GM18870 (cell line): Measurements from ENCODE around the gene SV2B.

Experiments used
- ATAC-seq: cut with Tn5 transposase; IDR thresholded peaks from one replicate; pipeline ENCODE4 v1.9.1; 2021; ENCODE audit warnings: moderate library complexity; ENCODE audit not compliant: unreplicated experiment

SV2B gene

DNA sequence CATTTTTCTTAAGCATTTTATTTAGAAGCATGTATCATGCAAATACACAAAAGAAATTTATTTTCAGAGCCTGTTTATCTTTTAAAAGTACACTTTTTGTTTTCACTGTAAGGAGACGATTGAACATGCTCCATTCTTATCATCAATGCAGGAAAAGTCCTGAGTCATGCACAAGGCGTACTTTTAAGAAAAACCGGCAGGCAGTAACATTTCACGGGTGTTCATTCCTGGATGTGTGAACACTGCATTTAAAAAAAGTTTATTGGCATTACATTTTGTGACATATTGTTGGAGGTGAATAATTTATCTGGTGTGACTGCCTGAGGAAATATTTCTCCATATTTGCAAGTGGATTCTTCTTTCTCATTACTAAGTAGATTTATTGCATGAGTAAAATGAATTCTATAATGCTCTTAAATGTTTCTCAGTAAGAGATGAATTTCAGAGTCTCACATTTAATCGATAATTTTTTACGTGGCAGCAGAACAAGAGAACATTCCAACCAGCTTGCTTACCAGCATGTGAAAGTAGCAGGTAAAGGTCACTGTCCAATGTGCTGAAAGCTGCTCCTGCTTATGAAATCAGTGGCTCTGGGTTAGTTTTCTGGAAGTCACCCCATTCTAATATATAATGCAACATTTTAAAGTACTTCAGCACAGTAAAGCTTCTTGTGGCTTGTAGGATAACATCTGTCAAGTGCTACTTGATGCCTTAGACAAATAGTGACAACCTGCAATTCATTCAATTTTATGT, 87.0 kb downstream of the SV2B start:
- ATAC-seq: no peak

DNA sequence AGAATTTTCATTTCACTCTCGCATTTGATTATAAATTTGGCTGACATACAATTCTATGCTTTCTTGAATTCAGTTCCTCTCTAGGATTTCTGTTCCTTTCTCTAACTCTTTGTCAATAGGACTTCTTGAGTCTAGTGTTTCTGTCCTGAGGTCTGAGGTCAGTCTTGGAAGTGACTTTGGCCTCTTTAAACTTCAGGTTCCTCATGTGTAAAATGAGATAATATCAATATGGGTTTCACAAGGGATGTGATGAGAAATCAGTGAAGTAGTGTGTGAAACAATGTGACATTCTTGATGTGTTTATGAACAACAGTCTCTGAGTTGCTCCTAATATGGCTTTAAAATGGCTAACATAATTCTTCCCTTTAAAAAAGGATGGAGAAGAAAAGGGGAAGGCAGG, 92.2 kb downstream of the SV2B start:
- no peak for ATAC-seq

DNA sequence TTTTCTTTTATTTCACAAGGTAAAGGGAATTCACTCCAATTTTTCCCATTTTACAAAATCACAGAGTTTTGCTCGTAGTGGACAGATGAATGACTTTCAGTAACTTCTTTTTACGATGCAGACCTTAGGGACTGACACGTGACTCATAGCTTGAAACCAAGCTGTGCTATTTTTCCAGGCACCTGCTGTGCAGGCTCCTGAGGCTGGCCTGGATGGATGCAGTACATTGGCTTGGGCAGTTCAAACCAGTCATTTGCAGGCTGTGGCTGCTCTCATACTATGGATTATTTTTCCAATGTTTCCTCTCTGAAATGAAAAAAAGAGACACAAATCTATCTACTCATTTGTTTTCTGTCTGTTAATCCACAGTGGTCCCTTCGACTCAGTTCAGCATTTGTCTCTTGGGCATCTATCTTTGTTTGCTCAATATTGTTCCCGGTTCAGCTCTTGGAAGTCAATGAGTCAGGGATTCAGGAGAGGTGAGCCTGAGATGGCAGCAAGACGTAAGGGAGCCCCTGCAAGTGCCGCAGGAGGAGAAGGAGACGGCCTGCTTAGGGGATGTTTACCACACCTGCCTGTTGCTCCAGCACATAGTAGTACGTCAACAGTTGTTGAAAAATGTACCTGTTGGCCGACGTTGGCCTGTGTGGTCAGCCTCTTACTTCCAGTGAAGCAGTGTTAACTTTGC, 92.8 kb downstream of the SV2B start:
- ATAC-seq: no peak

DNA sequence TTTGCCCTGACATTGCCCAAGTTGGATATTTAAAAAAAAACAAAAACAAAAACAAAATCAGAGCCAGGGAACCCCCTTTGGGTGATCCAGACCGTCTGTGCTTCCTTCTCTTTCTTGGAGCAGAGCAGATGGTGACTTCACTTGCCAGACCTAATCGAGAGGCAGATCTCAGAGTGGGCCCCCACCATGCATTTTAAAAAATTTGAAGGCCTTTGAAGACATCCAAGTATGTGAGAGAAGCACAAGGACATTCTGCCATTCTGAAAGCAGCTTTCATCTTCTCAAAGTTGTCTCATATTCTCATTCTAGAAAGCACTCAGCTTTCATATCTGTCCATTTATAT, 93.3 kb downstream of the SV2B start:
- ATAC-seq: no peak

DNA sequence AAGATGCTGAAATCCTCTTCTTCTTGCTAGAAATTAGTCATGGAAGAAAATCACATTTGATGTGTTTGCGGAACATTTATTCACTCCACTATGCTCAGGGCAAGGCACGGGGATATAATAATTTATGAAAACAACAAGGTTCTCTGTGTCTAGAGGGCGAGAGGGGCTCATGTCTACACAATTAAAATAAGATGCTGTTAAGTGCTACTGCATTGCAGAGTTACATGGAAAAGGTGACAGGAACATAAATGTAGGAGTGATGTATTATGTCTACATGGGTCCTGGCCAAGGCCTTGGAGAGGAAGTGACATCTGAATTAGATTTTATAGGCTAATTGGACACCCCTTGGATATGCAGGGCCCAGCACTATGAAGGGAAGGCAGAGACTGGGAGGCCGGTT, 96.1 kb downstream of the SV2B start:
- no peak for ATAC-seq

DNA sequence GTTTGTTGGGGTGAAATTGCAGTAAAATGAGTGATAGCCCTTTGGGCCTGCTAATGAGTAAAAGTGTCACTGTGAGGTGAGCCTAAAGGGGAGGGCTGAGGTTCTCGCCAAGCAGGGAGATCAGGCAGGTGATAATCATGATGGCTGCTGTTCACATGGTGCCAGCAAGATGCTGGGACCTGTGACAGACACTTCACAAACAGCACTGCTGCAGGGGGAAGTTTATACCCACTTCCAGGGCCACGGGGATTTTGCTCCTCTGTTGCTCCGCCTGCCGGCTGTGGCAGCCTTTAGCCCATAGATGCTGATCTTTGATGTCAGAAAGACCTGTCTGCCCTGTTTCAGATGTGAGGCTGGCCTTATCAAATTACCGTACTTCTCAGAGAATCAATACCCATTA, 96.7 kb downstream of the SV2B start:
- ATAC-seq: no peak

DNA sequence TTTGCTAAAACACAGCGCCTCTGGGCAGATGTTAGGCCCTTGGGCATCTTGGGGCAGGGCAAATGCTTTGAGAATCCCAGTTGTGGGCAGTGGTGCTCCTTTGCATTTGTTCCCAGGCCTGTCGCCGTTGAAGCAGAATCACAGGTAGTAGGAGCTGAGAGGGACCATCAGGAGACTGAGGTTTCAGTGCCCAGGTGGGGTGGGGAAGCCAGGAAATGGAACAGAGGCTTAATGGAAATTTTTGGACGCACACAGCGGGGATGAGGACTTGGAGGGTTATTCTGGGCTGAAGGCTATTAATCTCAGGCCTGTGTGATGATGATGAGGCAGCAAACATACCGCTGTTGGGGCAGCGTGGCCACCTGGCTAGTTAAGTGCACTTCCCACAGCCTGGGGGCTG, 99.5 kb downstream of the SV2B start:
- ATAC-seq: no peak

DNA sequence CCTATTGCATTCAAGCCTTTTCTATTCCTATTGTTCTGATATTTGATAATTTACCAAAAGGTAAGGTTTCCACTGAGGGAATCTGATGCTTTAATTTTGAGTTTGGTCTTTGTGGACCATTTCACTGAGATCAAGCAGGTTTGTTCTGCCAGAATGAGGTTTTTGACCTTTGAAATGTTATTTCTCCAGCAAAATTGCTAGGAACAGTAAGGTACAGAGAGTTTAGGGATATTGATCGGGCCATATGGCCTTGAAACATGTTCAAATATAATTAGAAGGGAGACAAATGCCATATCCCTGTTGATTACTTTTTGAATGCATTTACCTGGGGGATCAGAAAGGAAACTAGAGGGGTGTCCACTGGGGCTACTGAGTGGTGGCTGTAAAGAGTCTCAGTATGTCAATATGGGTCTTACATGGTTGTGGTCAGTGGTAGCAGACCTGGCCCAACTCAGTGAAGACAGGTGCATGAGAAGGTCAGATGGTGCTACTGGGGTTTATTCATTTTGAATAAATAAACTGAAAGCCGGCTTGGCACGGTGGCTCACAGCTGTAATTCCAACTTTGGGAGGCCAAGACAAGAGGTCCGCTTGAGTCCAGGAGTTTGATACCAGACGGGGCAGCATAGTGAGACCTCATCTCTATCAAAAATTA, 100.2 kb downstream of the SV2B start:
- no peak for ATAC-seq

DNA sequence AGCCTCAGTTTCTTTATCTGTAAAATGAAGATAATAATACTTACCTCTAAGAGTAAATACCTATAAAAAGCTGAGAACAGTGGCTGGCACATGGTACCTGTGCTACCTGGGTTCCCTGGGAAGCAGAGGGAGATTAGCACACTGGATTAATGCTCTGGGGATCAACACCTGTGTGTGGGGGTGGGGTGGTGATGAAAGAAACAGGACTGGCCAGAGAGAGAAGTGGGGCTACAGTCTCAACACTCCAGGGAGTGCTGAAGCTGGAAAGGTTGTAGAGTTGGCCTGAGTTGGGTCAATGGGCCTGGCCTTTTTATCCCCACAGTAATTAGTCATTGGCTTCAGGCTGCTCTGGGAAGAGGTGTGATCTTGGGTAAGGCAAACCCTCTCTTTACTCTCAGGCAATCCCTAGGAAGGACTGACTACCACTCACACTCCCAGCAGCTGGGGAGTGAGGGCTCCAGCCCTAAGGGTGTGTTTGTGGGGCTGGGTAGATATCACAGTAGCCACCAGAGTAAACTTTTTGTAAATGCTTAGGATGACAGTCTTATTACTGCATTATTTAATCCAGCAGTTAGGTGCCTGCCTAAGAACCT, 102.5 kb downstream of the SV2B start:
- no peak for ATAC-seq

DNA sequence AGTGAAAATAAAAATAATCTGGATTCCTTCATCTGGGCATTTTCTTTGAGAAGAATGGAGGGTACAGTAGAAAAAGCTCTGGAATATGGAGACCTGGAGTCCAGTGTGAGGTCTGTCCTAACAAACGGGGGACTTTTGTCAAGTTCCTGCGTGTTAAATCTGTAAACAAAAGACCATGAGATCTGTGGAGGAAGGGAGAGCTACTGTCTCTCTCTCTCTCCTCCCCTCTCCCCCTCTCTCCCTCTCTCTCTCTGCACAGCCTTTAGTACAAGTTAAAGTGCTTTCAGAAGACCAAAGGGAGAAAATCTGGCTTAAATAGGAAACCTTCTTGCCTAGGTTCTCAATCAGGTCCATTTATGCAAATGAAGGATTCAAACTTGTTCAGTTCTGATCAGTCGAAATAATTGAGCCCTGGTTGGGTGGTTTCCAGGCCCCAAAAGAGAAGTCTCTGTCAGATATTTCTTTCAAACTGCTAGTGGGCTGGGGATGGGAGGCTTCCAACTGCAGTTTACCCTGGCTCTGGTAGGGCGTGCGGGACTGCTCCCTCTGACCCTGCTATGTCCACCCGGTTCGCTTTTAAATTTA, 103.7 kb downstream of the SV2B start:
- ATAC-seq: no peak

DNA sequence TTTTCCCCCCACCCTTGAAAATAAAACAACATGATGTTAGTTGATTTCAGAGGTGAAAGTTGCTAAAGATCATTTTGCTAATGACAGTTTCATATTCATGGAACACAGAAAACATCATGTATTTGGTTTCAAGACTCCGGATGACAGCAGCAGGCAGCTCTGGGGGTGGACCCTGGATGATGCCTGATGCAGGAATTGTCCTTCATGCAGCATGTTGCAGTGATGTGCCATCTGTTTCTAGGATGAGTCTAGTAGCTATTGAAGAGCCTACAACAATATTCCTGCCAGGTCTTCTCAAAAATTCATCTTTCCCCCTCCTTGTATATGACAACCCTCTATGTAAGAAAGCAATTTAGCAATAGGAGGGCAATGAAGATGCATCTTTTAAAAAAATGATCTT, 108.3 kb downstream of the SV2B start:
- no peak for ATAC-seq

DNA sequence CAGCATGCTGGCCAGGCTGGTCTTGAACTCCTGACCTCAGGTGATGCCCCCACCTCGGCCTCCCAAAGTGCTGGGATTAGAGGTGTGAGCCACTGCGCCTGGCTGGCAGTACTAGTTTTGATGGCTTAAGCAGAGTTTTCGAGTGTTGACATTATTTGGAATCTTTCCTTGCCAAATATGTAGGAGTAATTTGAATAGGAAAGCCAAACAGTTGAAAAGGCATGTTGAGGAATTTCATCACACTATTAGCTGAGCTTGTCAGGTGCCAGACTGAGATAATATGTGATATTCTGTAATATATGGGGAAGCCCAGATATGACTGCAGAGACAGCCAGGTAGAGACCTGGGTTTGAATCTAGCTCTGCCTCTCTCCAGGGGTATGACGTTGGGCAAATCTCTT, 109.3 kb downstream of the SV2B start:
- ATAC-seq: no peak

DNA sequence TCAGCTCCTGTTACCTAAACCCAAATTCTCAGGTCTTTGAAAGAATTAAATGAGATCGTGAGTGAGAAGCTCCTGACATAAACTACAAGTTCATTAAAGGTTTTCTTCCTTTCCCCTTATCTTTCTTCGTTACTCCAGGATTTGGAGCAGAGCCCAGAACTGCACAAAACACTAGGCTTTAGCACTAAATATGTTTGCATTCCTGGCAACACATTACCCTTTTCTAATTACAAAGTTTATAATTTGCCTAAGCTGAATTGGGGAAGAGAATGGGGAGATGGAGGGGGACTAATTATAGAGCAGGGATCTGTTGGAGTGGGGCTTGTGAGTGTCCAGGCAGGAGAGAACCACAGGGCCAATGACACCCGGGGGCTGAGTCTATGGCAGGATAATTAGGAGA, 109.7 kb downstream of the SV2B start:
- ATAC-seq: no peak

DNA sequence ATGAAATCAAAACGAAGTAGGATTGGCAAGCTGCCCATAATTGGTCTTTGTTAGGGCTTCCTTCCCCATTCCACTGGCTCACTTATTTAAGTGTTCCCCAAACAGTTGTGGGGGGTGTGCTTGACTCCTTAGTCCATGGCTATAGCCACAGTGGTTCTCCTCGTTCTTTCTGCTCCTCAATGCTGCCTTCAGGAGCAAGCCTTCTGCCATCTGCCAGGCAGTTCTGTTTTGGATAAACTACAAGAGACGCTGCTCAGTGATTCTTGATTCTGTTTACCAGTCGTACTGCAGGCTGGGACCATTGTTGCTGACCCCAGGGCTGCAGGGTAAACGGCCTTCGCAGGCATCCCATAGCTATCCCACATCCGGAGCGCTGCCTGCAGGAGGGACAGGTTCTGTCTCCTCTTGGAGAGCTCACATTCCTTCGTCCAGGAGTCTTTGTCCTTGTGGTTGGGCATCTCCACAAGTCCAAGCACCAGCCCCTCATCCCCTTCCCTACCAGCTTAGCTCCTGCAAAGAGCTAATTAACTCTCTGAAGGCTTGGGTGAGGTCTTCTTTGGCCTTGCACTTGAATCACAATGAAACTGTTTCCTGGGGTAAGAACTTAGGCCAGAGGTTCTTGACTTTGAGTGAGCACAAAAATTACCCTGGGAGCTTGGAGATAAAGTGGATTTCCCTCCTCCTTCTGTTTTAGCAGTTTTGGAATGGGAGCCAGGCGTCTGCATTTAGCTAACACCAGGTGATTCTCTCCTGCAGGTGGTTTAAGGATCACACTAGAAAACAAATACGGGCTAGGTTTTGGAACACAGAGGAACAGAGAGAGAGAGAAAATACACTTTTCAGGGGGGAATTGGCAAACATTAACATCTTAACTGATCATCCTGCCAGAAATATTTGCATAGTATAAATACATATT, 114.9 kb downstream of the SV2B start:
- no peak for ATAC-seq

DNA sequence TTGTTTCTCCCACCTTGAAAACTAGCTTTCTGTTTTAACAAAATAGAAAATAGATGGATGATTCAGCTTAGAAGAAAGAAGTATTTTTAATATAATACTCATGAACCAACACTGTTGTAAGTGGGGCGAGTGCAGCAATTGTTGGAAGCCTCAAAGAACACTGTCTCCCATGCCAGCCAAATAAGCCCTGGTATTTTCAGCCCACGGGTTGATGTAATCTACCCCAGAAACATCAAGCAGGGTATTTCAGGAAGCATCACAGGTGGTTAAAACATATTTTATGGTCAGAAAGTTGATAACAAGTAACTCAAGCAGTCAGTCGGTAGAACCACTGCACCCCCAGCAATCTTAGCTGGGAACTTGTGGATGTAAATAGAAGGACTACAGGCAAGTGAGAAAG, 115.9 kb downstream of the SV2B start:
- no peak for ATAC-seq

DNA sequence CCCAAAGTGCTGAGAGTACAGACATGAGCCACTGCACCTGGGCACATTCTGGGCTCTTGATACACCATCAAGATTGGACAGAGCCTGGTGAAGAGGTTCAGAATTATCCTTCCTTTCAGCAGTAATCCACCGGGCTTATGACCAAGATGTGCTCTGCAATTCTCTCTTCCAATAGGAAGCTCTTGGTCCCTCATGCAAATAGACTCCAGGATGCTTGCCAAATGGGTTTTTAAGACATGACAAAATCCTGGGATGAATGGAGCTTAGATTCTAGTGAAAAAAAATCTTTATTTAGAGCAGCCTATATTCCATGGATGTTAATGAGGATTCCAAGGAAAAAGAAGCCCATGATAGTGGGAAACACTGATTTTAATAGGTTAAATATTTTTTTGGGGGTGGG, 119.1 kb downstream of the SV2B start:
- no peak for ATAC-seq

DNA sequence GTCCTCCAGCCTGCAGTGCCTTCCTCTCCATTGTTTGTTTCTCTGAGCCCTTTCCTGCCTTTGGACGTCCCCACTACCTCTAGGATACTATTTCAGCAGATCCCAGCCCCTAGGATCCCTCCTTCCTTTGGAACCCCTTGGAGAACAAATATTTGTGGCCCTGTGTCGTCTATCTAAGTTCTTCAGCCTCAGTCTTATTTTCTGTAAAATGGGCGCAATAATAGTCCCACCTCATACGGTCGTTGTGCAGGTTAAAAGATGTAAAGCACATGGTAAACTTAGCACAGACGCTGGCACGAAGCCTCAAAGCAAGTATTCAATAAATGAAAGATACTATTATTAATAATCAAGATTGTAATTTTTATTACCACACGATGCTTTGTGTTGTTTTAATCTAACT, 122.0 kb downstream of the SV2B start:
- no peak for ATAC-seq

DNA sequence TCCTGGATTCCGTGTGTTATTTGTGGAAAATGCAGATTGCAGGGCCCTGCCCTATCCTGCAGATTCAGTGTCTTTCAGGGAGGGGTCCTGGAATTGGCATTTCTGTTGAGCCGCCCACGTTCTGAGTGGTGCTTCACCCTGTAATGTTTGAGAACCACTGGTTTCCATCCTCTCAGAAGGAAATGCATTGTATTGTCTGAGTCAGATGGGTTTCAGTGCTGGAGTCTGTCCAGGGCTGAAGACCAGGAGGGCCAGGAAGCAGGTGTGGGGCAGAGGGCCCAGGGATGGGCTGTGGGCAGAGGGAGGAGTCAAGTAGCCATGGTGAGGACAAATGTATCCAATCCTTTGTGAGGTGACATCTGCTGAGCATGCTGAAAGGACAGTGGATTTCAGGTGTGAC, 123.8 kb downstream of the SV2B start:
- no peak for ATAC-seq

DNA sequence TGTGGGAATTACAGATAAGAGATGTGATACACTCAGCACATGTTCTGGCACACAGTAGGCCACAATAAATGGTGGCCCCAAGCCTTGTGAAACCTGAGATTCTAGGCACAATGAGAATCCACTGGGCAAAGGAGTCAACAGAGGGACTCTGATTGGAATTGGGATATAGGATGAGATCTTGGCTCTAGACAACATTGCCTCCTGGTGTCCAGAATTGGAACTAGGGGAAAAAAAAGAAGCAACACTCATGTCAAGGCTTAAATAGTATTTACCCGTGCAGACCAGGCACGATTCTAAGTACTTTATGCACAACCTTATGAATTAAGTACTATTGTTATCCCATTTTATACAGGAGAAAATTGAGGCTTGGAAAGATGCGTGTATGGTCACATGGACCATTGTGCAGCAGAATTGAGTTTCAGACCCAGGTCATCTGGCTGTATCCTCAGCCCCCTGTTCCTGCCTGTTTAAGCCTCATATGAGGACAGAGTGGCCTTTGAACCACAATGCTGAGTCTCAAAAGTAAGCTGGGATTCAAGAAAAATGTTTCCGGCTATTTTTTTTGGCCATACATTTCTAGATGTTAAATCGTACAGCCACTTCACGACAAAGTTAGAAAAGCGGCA, 124.8 kb downstream of the SV2B start:
- no peak for ATAC-seq

DNA sequence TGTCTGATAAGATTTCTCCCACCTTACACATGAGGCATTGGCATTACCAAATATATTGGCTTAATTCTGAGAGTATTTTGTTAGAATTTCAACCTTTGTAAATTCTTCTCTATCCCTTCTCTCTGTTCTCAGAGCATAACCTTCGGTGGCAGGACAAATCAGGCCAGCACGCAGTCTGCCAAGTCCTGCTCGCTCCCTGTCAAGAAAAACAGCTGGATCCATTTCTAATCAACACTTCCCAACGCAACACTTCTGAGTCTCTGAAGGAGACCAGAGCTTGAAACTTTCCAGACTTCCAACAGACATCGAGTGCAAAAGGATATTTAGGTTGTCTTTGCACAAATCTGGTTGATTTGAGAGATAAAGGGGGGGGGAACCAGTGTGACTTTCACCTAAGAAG, 125.7 kb downstream of the SV2B start:
- ATAC-seq: no peak
